Thoracic aorta (tissue), 2 donors: ENCODE data around the gene SUPT20HL2. TPM values are rescaled to one million over a fixed set of nuclear protein-coding genes. Genes with fewer than 3 reads are reported as not detected.
"Not testable (repeated sequence)": the region's sequence is repeated elsewhere in the genome, so short reads cannot be mapped to it uniquely, and the experiment has no call there.

Experiments
- ATAC-seq: fragments of 150-250 bp; one replicate; pipeline ENCODE4 v1.8.0; 2017; ENCODE audit warnings: low read depth; ENCODE audit not compliant: insufficient number of reproducible peaks, low FRiP score
- DNase-seq: peaks from one replicate; pipeline ENCODE4 v3.0.0-alpha.2; 2020; ENCODE audit warnings: low spot score
- H3K27ac ChIP-seq, 2 donors: fragments of 200-600 bp; sonication (generic); 1 replicate in 1 of 2; 2 replicates in 1 of 2; pipeline ENCODE4 v1.5.1; 2016; ENCODE audit warnings: mild to moderate bottlenecking in 2 of 2, moderate library complexity in 2 of 2
- H3K27me3 ChIP-seq: fragments of 200-600 bp; sonication (generic); replicated peaks from 2 replicates; pipeline ENCODE4 v1.6.0; 2016; ENCODE audit warnings: mild to moderate bottlenecking; ENCODE audit not compliant: insufficient read depth
- H3K36me3 ChIP-seq: fragments of 200-600 bp; sonication (generic); one replicate; pipeline ENCODE4 v1.5.1; 2016
- H3K4me1 ChIP-seq, 2 donors: fragments of 200-600 bp; sonication (generic); 1 replicate in 1 of 2; 2 replicates in 1 of 2; pipeline versions ENCODE4 v1.5.1 to v1.6.0; 2016; ENCODE audit warnings: low read depth in 2 of 2, mild to moderate bottlenecking in 1 of 2; ENCODE audit not compliant: control insufficient read depth in 1 of 2
- H3K4me3 ChIP-seq: fragments of 200-600 bp; sonication (generic); 2 replicates; pipeline ENCODE4 v1.5.1; 2016; ENCODE audit warnings: mild to moderate bottlenecking
- H3K9me3 ChIP-seq: fragments of 200-600 bp; sonication (generic); 2 replicates; pipeline ENCODE4 v1.5.1; 2016
- total RNA-seq, 2 donors: library from RNA; depleted of rRNA; stranded (reverse); fragments of >200 nt; gene quantifications; one replicate each; pipeline versions ENCODE4 v1.1.0 to v1.2.3, GENCODE V29; 2016
- TF ChIP-seq, protein P1 (sequence below): fragments of 200-600 bp; sonication (generic); IDR thresholded peaks from one replicate; pipeline ENCODE4 v1.5.1; 2019; ENCODE audit warnings: antibody characterized with exemption

Gene SUPT20HL2
- total RNA-seq, 2 donors from 2014 or later: not detected

GRCh38 chrX:24325231-24325630, 11.4 kb upstream of the SUPT20HL2 start:
- Histone ChIP-seq H3K27ac (no peak overlapping the region), H3K9me3 (no peaks in the 10 kb centered on the region), H3K4me3 (no peak overlapping the region), H3K27me3 (no peaks in the 10 kb centered on the region), H3K4me1 (no peaks in the 10 kb centered on the region), H3K36me3 (no peaks in the 10 kb centered on the region)
- DNase-seq (no peak), ATAC-seq (no peak)
- TF ChIP-seq, protein P1, sequence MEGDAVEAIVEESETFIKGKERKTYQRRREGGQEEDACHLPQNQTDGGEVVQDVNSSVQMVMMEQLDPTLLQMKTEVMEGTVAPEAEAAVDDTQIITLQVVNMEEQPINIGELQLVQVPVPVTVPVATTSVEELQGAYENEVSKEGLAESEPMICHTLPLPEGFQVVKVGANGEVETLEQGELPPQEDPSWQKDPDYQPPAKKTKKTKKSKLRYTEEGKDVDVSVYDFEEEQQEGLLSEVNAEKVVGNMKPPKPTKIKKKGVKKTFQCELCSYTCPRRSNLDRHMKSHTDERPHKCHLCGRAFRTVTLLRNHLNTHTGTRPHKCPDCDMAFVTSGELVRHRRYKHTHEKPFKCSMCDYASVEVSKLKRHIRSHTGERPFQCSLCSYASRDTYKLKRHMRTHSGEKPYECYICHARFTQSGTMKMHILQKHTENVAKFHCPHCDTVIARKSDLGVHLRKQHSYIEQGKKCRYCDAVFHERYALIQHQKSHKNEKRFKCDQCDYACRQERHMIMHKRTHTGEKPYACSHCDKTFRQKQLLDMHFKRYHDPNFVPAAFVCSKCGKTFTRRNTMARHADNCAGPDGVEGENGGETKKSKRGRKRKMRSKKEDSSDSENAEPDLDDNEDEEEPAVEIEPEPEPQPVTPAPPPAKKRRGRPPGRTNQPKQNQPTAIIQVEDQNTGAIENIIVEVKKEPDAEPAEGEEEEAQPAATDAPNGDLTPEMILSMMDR: no peak

DNA sequence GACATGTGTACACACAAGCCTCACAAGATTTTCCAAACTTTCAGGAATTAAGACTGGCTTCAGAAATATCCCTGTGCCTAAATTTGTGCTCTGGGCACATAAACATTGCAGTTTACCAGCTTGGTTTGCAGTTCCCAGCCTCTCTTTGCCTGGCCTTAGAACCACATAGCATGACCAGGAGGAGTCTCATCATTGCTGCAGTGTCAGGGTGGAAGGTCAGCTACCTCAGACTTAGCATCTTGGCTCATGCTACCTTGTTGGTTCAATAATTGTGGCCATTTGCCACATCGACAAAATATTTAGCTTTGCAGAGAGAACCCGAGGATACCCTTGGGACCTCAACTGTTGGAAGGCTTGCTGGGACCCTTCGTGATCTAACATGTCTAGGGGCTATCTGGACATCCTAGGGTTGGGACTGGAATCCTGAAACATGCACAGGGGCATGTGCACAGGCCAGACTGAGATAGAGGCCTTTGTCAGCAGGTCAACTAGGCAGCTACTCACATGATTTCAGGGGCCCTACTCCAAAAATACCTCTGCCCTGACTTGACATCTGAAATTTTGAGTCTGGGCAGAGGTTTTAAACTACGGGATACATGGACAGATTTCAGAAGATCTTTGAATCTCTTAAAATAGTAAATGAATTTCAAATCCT, 8.0 kb upstream of the SUPT20HL2 start:
- TF ChIP-seq, protein P1: no peak
- Histone ChIP-seq H3K27me3 (no peaks in the 10 kb centered on the region), H3K9me3 (no peaks in the 10 kb centered on the region)

DNA sequence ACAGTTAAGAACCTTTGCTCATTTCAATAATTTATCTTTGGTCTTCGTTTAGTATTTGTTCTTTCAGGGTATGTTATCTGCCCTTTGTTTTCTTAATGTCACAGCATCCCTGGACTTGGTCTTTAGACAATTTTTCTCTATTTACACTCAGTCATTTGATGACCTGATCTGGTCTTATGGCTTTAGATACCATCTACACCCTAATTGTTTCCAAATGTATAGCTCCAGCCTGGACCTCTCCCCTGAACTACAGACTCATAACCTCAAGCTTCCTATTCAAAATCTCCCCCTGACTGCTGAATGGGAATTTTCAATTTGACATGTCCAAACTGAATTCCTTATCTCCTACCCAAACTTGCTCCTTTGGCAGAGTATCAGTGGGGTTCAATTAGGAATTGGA, 3.7 kb upstream of the SUPT20HL2 start:
- Histone ChIP-seq H3K9me3 (no peaks in the 10 kb centered on the region), H3K4me1 (no peaks in the 10 kb centered on the region), H3K36me3 (no peaks in the 10 kb centered on the region), H3K27me3 (no peaks in the 10 kb centered on the region), H3K27ac (no peak overlapping the region), H3K4me3 (no peak overlapping the region)
- DNase-seq (no peak), ATAC-seq (no peak)
- TF ChIP-seq, protein P1: no peak

More for the DNA sequence above, 8.0 kb upstream of the SUPT20HL2 start:
- DNase-seq (no peak), ATAC-seq (no peak)
- Histone ChIP-seq H3K36me3 (no peaks in the 10 kb centered on the region), H3K4me1 (no peaks in the 10 kb centered on the region), H3K4me3 (no peak overlapping the region), H3K27ac (no peak overlapping the region)

GRCh38 chrX:24316111-24316510, 2.2 kb upstream of the SUPT20HL2 start:
- Histone ChIP-seq H3K4me1 (no peaks in the 10 kb centered on the region), H3K36me3 (no peaks in the 10 kb centered on the region), H3K27me3 (no peaks in the 10 kb centered on the region), H3K4me3 (no peak overlapping the region), H3K9me3 (no peaks in the 10 kb centered on the region), H3K27ac (no peak overlapping the region)
- ATAC-seq (no peak), DNase-seq (no peak)
- TF ChIP-seq, protein P1: no peak

DNA sequence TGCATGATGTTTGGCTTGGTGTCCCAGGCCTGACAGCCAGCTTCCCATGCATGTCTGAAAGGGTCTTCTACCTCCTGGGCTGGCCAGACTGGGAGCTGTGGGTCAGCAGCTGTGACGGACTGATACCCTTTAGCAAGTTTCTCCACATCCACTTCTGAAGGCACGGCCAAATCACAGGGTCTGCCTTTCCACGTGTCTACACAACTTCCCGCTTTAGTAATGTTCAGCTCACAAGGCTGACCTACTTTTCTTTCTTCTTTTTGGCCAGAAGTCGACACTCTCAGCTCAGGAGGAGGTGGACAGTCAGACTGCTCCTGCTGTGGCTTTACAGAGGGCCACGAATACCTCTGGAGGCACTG, 1.6 kb downstream of the SUPT20HL2 start:
- not testable (repeated sequence) for ATAC-seq, H3K27ac ChIP-seq, H3K4me3 ChIP-seq, DNase-seq, H3K9me3 ChIP-seq, H3K36me3 ChIP-seq, H3K4me1 ChIP-seq, H3K27me3 ChIP-seq

DNA sequence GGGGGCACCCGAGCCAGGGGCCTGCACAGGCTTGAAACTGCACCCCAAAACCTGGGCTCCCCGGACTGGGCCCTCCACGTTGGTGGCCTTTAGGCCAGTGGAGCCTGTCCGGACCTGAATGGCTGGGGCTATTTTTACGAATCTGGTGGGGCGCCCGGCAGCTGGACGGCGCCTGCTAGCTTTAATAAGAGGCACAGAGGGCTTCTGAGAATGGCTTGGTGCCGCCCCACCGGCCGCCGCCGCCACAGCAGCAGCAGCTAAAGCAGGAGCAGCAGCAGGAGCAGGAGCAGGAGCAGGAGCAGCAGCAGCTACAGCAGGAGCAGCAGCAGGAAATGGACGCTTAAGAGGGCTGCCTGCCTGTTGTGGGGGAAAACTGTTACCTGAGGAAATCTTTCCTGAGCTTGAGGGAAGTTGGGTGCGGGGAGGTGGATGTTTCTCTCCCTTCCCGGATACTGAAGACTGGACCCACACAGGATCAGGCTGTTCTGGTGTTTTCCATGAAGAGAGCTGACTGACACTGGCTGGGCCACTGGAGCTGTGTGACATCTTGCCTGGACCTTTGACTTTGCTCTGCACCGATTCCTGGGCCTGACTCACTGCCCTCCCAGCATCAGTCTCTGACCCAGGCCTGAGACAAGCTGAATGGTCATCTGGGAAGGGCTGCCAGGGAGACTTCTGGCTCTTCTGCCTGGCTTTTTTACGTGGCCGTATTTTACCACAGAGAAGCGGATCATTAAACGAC, 2.2 kb downstream of the SUPT20HL2 start:
- not testable (repeated sequence) for H3K4me3 ChIP-seq, ATAC-seq, H3K27ac ChIP-seq, H3K9me3 ChIP-seq, H3K36me3 ChIP-seq, DNase-seq, H3K27me3 ChIP-seq, H3K4me1 ChIP-seq

DNA sequence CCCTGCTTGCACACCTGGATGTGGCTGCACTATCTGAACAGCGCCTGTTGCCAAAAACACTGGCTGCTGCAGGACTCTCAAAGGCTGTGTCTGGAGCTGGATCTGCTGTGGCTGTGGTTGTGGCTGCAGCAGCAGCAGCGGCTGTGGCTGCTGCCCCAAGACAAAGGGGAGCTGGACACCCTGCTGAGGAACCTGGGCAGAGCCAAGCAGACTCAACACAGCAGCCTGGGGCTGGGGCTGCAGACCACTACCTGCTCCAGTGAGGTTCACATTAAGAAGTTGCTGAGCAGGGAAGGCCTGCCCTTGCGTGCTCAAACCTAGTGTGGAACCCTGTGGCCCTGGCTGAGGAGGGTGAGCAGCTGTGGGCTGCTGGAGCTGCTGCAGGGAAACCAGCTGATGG, 3.0 kb downstream of the SUPT20HL2 start:
- ATAC-seq, H3K36me3 ChIP-seq, DNase-seq, H3K4me3 ChIP-seq, H3K27me3 ChIP-seq, H3K27ac ChIP-seq, H3K4me1 ChIP-seq, H3K9me3 ChIP-seq: not testable (repeated sequence)

DNA sequence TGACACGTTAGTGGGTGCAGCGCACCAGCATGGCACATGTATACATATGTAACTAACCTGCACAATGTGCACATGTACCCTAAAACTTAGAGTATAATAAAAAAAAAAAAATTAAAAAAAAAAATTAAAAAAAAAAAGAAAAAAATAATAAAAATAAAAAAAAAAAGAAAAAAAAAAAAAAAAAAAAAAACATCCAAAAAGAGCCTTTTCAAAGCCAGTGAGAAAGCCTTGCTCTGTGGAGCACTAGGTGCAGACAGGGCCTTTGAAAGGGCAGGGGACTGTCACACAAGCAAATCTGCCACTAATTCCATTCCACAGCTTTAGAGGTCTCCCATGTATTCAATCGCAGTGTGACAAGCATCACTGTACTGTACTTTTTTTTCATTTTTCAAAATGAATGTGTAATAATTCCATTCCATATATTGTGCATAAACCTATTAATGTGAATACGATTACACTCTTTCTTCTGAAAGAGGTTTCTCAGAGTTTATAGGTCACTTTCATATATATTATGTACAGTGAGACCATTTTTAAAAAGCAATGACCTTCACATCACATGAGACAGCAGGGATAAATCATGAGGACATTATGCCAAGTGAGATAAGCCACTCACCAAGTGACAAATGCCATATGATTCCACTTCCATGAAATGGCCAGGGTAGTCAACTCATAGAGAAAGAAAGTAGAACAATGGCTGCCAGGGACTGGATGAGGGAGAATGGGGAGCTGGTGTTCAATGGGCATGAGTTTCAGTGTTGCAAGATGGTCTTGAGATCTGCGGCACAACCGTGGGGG, 4.1 kb downstream of the SUPT20HL2 start:
- DNase-seq, H3K4me1 ChIP-seq, ATAC-seq, H3K27ac ChIP-seq, H3K36me3 ChIP-seq, H3K9me3 ChIP-seq, H3K27me3 ChIP-seq, H3K4me3 ChIP-seq: not testable (repeated sequence)
